GM12892 (cell line): ENCODE measurements around the gene RTN4RL1.

Source experiments
- POLR2A ChIP-seq: IDR thresholded peaks from 2 replicates; pipeline ENCODE4 v1.6.1; 2011; ENCODE audit warnings: low read depth, low read length, control low read depth
- POLR2AphosphoS5 ChIP-seq: IDR thresholded peaks from 2 replicates; pipeline ENCODE4 v1.6.1; 2011; ENCODE audit warnings: low read depth, low read length, control low read depth
- TAF1 ChIP-seq: IDR thresholded peaks from 2 replicates; pipeline ENCODE4 v1.6.1; 2011; ENCODE audit warnings: low read depth, mild to moderate bottlenecking, control low read depth, low read length, borderline replicate concordance

GRCh38 chr17:2071455-2072281 is 46.5 kb upstream of the RTN4RL1 start:
- no peak for TF ChIP-seq TAF1
- TF ChIP-seq POLR2A: no peak
- TF ChIP-seq POLR2AphosphoS5: no peak
